HG03175 (cell line): ENCODE results near the gene PDHX.
"Not testable (repeated sequence)": the region's sequence is repeated elsewhere in the genome, so short reads cannot be mapped to it uniquely, and the experiment has no call there.

Experiments
- ATAC-seq: cut with Tn5 transposase; IDR thresholded peaks from one replicate; pipeline ENCODE4 v1.9.1; 2021; ENCODE audit warnings: mild to moderate bottlenecking, moderate library complexity; ENCODE audit not compliant: unreplicated experiment

PDHX gene

GRCh38 chr11:34916015-34916842 lies at the start of gene PDHX, which contains the start of gene APIP:
Gene PDHX (plus strand): TSS chr11:34916618. CDS start chr11:34916656, 38 bp downstream.
Gene APIP (minus strand): TSS chr11:34916379. CDS start chr11:34916284, 95 bp downstream.
- ATAC-seq = peak; percentile 92

- no peak for ATAC-seq
Observed at GRCh38 chr11:34869425-34869824, 47.0 kb upstream of the PDHX start.

GRCh38 chr11:34870548-34871196 lies 45.7 kb upstream of the PDHX start:
- ATAC-seq = no peak

DNA sequence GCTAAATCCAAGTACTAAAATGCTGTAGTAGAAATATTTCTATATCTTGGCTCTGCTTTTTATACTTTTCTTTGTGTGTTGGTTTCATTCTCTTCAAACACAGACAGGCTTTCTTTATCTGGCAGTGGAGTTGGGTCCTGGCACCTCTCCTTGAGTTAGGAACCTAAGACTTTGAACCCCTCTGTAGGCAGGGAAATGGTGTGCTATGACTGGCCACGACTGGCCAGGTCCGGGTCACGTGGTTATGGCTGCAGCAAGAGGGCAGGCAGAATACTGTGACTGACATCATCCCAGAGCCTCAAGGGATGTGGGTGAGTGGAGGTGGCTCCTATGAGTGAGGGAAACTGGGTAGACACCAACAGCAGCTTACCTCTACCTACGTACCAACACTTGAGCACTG lies 42.2 kb upstream of the PDHX start:
- ATAC-seq = no peak

DNA sequence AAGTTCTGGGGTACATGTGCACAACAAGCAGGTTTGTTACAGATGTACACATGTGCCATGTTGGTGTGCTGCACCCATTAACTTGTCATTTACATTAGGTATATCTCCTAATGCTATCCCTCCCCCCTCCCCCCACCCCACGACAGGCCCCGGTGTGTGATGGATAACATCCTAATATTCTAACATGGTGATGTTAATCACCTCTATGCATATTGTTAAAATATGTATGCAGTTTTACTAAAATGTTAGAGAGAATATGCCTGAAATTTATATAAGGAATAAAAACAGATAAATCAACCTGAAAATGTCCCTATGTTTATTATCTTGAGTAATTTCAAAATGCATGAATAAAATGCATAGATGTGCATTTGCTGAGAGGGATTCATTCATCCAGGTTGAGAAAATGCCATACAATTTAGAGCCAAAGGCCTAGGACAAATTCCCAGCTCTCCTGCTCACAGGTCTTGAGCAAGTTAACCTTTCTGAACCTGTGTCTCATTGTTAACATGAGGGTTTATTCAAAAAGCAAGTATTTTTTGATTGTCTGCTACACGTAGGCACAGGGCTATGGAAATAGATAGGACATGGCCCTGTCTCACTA lies 38.9 kb upstream of the PDHX start:
- ATAC-seq = no peak

GRCh38 chr11:34881900-34882299 lies 34.5 kb upstream of the PDHX start:
- no peak for ATAC-seq

DNA sequence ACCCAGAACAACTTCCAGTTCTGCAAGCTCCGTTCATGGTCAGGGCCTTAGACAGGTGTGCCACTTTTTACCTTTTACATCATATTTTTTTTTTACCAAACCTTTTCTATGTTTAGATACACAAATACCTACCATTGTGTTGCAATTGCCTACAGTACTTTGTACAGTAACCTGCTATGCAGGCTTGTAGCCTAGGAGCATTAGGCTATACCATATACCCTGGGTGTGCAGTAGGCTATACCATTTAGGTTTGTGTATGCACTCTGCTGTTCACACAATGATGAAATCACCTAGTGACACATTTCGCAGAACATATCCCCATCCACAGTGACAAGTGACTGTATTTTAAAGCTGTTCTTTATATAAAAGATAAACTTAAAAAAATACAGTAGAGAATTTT lies 29.8 kb upstream of the PDHX start:
- no peak for ATAC-seq

- no peak for ATAC-seq
Observed at GRCh38 chr11:34887260-34887659, 29.2 kb upstream of the PDHX start.

DNA sequence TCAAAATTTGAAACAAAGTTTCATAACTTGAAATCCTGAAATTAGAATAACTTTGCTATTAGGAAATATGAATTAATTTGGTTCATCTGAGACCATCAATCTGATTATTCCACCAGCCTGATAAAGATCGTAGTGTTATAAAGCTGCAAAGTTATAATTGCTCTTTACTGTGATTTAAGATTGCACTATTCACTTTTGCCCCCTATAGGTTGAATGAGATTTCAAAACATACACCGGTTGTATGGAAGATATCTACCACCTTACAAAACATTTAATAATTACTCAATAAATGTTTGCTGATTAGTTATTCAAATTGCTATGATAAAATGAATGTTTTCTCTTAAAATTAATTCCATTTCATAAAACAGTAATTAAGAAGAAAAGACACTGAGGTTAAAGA lies 26.3 kb upstream of the PDHX start:
- no peak for ATAC-seq

- ATAC-seq = no peak
Observed at GRCh38 chr11:34890812-34891211, 25.6 kb upstream of the PDHX start.

DNA sequence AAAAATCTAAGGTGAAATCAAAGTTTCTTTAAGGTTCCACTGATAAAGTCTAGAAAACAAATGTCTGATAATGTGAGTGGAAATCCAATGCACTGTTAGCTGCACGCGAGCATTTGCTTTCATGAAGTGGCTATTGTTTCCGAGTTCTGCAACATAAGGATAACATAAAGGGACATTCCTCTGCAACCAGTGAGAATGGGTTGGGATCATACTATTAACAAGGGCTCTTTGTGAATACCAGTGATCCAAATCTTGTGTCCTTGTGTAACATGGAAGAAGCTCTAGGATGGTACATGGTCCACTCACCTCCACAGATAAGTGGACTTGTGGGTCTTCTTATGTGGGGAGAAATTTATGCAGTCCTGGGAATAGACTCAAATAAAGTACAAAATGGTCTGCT lies 24.8 kb upstream of the PDHX start:
- ATAC-seq = no peak

GRCh38 chr11:34893416-34893815 lies 23.0 kb upstream of the PDHX start:
- ATAC-seq = no peak

DNA sequence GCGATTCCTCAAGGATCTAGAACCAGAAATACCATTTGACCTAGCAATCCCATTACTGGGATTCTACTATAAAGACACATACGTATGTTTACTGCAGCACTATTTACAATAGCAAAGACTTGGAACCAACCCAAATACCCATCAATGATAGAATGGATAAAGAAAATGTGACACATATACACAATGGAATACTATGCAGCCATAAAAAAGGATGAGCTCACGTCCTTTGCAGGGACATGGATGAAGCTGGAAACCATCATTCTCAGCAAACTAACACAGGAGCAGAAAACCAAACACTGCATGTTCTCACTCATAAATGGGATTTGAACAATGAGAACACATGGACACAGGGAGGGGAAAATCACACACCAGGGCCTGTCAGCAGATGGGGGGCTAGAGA lies 20.2 kb upstream of the PDHX start:
- not testable (repeated sequence) for ATAC-seq

GRCh38 chr11:34897171-34897870 lies 19.1 kb upstream of the PDHX start:
- no peak for ATAC-seq

DNA sequence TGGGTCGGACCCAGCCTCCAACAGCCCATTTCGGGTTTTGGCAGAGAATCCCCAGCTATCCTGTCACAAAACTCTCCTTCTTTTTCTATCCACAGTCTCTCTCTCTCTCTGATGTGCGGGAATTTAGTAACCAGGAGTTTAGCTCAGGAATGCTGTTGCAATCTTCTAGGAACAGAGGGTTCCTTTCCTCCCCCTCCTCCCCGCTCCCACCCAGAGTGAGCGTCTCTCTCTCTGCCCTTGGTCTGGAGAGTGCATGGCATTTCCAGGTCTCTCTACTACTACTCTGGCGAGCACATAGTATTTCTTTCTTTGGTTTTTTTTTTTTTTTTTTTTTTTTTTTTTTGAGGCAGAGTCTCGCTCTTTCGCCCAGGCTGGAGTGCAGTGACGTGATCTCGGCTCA lies 17.9 kb upstream of the PDHX start:
- ATAC-seq = no peak

DNA sequence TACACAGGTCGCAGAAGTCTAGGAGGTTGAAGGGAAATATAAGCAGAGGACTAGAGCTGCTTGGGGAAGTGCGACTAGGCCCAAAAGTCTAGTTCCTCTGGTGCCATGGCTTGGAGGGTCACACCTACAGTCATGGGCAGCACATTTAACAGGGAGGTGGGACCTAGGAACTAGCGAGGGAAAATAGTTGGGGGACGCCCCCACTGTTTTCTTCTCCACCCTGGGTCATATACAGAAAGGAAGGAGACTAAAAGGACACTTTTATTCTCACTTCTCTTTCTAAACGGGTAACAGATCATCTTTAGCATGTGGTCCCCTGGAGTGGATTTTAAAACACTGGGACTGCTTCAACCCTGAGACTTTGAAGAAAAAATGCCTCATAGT lies 16.8 kb upstream of the PDHX start:
- ATAC-seq = no peak

GRCh38 chr11:34904421-34904955 lies 11.9 kb upstream of the PDHX start:
- no peak for ATAC-seq

GRCh38 chr11:34905666-34906065 lies 10.8 kb upstream of the PDHX start:
- no peak for ATAC-seq

- no peak for ATAC-seq
Observed at GRCh38 chr11:34907934-34908593, 8.4 kb upstream of the PDHX start.

- no peak for ATAC-seq
Observed at GRCh38 chr11:34909415-34909814, 7.0 kb upstream of the PDHX start.

DNA sequence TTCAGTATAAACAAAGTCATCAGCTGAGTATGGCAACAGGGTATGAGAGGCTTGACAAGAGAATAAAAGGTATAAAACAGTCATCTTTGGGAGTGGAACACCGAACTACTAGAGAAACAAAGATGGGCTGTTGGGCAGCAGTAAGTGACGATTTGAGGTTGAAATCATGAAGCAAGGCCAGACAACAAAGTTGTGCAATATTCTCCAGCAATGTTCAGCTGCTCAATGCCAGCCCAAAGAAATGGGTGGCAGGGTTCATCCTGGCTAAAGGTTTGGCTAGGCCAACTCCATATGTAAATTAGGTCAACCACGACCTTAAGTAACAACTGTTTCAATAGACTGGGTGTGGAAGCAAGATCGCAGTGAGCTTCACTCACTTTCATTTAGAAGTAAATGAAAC lies 6.5 kb upstream of the PDHX start:
- no peak for ATAC-seq
